NCI-H1930 (cell line): ENCODE results near the gene OLFML3.
"Not testable (repeated sequence)": the region's sequence is repeated elsewhere in the genome, so short reads cannot be mapped to it uniquely, and the experiment has no call there.

Source experiments
- DNase-seq, 2 experiments: peaks; one replicate each; lab custom pipeline; 2025; lab: John Stamatoyannopoulos, UW

Gene OLFML3

DNA sequence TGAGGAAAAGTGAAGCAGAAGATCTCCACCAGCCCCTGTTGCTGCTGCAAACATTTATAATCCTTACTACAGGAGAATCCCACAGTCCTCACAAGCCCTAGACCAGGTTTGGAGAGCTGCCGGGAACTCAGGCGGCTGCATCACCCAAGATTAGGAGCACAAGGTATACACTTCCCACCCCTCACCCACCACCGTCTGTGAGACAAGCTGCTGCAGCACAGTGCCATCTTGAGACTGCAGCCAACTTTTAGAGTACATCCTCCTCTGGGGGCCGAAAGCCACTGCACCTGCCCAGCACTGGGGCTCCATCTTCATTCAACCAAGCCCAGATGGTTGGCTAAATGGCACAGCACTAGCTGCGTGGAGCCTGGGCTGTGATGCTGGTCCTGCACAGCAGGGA is 13.8 kb downstream of the OLFML3 start:
- no peak for DNase-seq

- no peak for DNase-seq
Measured at GRCh38 chr1:113993766-113994165, 14.5 kb downstream of the OLFML3 start.

GRCh38 chr1:113995382-113995781 is 16.1 kb downstream of the OLFML3 start:
- DNase-seq, result no peak

DNA sequence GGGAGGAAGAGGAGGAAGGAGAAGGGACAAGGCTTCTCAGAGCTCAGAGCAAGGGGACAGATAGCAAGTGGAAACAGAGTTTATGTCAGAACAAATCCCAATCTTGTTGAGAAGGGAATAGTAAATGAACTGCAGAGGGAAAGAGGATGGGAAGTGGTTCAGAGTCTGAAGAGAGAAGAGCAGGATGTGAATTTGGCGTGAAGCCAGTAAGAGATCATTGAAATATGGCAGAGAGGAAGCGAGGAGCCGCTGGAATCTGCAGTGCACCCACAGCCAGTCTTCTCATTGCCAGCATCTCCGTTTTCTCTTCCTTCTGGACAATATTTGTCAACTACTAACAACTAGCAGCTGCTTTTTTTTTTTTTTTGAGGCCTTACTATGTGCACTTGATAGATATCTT is 19.1 kb downstream of the OLFML3 start:
- no peak for DNase-seq

DNA sequence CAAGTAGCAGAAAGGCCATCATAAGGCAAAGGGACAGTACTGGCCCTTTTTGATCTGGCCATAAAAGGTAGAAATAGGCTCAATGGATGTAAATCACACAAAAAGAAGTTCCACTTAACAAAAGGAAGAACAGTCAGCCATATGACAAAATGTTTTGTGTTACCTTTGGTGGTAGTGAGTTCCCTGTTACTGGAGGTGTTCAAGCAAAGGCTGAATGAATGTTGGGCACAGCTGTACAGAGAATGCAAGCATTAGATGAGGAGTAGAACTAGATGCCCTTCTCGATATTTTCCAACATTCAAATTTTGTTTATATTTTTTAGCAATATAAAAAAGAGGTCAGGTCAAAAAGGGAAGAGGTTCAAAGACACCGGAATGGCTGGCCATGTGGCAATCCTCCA is 20.0 kb downstream of the OLFML3 start:
- DNase-seq, result no peak

DNA sequence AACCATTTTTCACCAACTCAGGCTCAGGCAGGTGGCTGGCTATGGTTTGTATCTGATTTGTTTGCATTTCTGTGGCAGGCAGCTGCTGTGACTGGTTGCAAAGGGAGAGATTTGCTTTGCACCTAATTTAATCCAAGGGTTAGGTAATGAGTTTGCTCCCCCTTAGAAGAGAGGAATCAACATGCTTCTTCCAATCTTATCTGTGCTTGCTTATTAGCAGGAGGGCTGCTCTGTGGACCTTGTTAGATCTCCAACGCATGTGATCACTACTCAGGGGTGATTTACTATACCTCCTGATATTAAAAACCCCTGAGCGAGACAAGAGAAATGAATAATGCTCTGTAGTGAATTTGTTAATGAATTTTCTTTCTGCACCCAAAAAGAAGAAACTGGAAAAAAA is 20.5 kb downstream of the OLFML3 start:
- DNase-seq, result no peak

GRCh38 chr1:114000406-114000805 is 21.1 kb downstream of the OLFML3 start:
- DNase-seq, result no peak

DNA sequence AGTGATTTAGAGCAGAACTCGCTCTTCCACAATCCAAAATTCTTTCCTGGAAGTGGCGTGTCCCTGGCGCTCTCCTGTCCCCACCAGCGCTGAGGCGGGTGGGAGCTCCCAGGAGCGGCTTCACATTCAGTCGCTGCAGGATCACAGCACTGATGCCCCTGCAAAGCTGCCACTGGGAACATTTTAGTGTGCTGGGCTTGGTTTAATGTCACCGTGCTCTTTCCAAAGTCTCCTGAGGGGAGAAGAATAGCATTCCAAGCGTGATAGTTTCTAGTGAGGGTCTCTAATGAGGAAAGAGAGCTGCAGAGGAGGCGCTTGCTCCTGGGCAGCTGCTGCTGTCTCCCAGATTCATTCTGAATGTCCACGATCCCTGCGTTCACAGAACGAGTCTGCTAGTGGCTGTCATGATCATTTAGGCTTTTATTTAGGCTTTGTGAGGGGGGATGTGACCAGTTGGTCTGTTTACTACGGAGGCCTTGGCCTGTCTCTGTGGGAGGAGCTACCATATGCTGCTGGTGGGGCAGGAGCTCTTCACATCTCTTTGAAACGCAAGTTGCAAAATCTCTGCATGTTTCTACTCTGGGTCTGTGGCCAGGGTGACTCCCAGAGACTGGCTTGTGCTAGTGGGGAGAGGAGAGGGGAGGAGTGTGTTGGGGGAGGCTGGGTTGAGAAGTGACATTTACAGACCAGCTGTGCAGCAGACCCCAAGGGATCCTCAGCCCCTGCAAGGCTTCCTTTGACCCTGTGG is 23.4 kb downstream of the OLFML3 start:
- no peak for DNase-seq

DNA sequence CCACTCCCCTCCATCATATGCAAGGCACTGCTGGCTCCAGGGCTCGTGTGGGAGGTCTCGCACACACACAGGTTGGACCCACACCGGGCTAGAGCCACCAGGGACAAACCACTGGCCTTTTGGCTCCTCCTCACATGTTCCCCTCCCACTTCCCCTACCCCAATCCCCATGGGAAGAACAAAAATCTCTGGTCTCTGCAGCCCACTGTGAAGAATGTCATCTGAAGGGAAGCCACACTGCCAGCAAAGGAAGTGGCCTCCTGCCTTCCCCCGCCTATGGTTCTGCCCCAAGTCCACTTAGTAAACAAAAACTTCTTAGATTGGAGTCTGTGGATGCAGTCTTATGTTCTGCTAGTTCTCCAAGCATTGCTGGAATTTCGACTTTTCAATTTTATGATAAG is 24.2 kb downstream of the OLFML3 start:
- no peak for DNase-seq

- DNase-seq, result not testable (repeated sequence)
Measured at GRCh38 chr1:114006825-114007224, 27.6 kb downstream of the OLFML3 start.

GRCh38 chr1:114008480-114008941 is 29.2 kb downstream of the OLFML3 start:
- no peak for DNase-seq

DNA sequence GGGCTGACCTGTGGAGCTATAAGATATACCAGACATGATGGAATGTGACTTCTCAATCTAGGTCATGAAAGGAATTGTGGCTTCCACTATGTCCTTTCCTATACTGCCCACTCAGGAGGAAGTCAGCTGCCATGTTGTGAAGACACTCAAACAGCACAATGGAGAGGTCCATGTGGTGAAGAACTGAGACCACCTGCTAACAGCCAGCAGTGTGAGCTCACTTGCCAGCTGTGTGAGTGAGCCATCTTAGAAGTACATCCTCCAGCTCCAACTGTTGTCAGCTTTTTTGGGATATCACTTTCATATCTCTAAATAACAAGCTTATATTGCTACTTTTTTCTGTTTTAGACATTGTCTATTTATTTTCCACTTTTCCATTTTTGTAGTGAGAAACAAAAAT is 29.7 kb downstream of the OLFML3 start:
- no peak for DNase-seq

GRCh38 chr1:114009393-114009792 is 30.1 kb downstream of the OLFML3 start:
- DNase-seq, result no peak

GRCh38 chr1:114010433-114011184 is 31.3 kb downstream of the OLFML3 start:
- DNase-seq, result no peak

GRCh38 chr1:114011796-114012195 is 32.5 kb downstream of the OLFML3 start:
- no peak for DNase-seq

- DNase-seq, result no peak
Measured at GRCh38 chr1:114015075-114015474, 35.8 kb downstream of the OLFML3 start.

DNA sequence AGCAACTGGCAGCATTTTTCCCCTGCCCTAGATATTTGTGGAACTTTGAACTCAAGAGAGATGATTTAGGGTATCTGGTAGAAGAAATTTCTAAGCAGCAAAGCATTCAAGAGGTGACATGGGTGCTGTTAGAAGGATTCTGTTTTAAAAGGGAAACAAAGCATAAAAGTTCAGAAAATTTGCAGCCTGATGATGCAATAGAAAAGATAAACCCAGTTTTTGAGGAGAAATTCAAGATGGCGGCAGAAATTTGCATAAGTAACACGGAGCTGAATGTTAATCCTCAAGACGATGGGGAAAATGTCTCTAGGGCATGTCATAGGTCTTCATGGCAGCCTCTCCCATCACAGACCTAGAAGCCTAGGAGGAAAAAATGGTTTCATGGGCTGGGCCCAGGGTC is 40.5 kb downstream of the OLFML3 start:
- DNase-seq, result not testable (repeated sequence)

- no peak for DNase-seq
Measured at GRCh38 chr1:114021665-114022099, 42.4 kb downstream of the OLFML3 start.

- DNase-seq, result no peak
Measured at GRCh38 chr1:114022877-114023276, 43.6 kb downstream of the OLFML3 start.

GRCh38 chr1:114023377-114023776 is 44.1 kb downstream of the OLFML3 start:
- no peak for DNase-seq

GRCh38 chr1:114024049-114024448 is 44.8 kb downstream of the OLFML3 start:
- no peak for DNase-seq

- DNase-seq, result no peak
Measured at GRCh38 chr1:114025609-114026401, 46.5 kb downstream of the OLFML3 start.

GRCh38 chr1:114026797-114027196 is 47.5 kb downstream of the OLFML3 start:
- DNase-seq, result no peak
